ENCODE data around the gene GNGT2.

Gene GNGT2

DNA sequence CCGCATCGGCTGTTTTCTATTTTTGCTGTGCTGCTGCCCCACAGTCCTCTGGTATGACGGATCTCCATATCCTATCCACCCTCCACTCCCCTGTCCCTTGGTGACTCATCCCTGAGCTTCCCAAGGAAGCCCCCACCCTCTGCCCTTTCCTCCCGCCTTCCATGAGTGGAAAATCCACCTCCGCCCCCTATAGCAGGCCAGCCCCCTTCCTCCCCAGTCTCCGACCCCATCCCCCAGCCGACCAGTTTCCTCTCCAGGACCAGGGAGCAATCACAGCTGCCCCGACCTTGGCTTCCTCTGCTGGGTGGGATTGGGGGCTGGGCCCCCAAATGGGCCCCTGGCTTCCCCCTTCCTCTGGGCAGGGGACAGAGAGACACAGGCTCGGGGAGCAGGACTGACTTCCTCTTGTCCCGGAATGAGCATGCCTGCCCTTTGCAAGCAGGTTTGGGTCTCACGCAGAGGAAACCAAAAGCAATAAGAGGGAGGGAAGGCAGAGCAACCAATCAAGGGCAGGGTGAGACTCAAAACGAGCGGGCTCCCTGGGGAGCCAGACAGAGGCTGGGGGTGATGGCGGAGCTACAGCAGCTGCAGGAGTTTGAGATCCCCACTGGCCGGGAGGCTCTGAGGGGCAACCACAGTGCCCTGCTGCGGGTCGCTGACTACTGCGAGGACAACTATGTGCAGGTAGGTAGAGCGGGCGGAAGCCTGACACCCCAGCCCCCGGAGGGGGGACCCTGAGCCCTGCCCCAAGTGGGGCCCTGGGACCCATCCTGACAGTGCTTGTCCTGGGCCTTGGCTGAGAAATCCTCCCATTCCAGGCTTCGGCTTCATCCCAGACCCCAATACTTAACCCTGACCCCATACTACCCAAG, at the start of gene GNGT2, which contains the start of gene ABI3:
GNGT2 (minus strand) TSS at position 417 of the 872 bp plus-strand sequence. CDS start 3,152 bp downstream, outside the sequence.
ABI3 (plus strand) TSS at position 550 of the 872 bp plus-strand sequence; CDS start at position 568, 18 bp downstream.
- DNase-seq (ENCODE audit: low spot score), result peak; percentile 77

DNA sequence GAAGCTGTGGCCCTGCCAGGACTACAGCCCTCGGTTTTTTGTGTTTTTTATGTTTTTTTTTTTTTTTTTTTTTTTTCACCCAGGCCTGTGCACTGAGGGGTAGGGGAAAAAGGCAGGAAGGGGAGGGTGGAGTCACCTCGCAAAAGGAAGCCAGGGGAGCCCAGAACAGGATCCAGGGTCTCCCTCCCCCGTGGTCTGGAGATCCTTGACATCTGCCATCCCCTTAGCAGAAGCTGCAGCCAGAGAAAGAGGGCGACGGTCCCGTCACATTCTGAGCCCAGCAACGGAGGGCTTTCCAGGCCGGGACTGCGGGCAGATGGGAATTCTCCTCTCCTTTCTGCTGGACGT, 49.3 kb upstream of the GNGT2 start:
- DNase-seq (ENCODE audit: low spot score), result no peak

DNA sequence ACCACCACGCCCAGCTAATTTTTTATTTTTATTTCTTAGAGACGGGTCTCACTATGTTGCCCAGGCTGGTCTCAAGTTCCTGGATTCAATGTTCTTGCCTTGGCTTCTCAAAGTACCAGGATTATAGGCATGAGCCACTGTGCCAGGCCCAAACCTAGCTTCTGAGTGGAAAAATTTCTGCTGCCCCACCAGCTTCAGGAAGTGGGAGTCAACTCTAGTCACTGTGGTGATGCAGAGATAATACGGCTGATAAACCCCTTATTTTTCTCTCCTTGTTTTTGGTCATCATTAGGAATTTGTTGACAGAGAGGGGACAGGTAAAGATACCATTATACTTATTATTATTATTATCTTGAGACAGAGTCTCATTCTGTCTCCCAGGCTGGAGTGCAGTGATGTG, 48.0 kb upstream of the GNGT2 start:
- DNase-seq (ENCODE audit: low spot score), result no peak

DNA sequence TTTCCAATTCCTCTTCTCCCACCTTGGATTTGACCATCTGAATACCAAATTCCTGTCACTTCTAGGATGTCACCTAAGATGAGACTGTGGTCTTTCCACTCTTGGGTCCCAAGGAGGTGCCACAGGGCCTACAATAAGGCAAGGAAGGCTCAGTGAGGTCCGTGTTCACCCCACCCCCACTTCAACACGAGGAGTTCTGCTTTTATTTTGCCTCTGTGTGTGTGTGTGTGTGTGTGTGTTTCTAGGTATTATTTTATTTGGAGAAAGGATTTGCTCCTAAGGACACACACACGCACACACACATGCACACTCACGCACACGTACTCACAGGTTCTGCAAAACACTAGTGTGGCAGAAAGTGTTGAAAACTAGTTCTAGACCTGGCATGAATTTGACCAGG, 44.8 kb upstream of the GNGT2 start:
- no peak for DNase-seq (ENCODE audit: low spot score)

DNA sequence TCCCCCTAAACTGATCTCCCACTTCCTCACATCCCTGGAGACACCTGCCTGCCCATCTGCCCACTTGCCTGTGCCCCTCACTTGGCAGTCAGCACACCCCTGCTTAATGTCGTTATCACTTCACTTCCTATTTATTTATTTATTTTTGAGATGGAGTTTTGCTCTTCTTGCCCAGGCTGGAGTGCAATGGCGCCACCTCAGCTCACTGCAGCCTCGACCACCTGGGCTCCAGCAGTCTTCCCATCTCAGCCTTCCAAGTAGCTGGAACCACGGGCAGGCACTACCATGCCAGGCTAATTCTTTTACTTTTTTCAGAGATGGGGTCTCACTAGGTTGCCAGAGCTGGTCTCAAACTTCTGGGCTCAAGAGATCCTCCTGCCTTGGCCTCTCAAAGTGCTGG, 43.7 kb upstream of the GNGT2 start:
- no peak for DNase-seq (ENCODE audit: low spot score)

DNA sequence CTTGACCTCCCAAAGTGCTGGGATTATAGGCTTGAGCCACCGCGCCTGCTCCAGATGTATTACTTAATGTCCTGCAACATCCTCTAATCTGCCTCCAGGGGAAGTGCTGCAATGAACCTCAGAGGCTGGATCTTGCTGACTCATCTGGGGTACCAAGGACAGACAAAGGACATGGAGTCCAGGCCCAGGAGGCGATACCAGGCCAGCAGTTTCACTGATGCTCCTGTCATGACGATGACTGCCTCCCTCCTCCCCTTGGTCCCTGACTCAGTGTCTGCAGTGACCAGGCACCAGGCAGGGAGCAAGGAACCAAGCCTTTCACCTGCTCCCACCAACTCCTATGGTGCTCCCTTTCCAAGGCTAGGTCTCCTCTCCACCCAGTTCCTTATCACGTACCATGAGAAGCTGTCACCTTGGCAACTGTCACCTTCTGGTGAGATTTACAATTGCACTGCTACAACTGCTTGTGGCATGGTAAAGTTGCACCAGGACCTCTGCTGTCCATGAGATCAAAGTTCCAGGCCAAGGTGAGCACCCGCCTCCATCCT, 41.8 kb upstream of the GNGT2 start:
- DNase-seq (ENCODE audit: low spot score), result no peak

DNA sequence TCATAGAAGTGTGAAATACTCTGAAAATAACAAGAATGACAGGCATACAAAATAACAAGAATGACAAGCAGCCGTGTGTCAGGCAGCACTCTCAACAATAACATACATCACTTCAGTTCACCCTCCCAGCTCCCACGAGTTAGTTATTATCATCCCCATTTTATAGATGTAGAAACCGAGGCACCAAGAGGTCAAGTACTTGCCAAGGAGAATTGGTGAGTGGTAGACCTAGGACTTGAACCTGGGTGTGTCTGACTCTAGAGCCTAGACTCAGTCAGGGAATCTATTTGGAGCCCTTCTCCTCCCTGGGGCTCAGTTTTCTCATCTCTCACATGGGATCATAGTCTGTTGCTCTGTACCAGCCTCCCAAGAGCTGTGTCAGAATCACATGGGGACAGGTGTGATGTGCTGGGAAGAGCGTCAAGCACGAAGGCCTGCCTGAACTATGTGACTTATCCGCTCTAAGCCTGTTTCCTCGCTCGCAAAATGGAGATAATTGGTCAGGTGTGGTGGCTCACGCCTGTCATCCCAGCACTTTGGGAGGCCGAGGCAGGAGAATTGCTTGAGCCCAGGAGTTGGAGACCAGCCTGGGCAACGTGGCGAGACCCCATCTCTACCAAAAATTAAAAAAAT, 39.6 kb upstream of the GNGT2 start:
- no peak for DNase-seq (ENCODE audit: low spot score)

DNA sequence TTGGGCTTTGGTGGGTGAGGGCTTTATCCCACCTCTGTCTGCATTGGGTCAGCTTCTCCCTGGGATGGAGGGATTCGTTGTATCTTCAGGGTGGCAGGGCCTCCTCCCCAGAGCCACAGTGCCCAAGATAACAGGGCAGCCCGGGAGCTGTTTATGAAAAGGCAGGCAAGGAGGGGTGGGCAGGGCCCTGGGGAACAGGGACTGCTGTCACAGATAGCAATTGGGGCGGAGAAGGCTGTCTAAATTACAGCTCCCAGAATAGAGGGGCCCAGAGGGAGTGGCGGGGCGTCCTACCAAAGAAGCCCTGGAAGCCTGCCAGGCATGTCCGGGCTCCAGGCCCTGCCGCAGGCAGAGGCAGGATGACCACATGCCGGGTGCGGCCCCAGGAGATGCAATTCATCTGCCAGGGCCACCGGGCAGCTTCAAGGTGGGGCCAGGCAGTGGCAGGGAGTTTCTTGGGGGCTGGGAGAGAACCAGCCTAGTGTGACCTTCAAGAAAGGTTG, 39.0 kb upstream of the GNGT2 start:
- DNase-seq (ENCODE audit: low spot score), result no peak

DNA sequence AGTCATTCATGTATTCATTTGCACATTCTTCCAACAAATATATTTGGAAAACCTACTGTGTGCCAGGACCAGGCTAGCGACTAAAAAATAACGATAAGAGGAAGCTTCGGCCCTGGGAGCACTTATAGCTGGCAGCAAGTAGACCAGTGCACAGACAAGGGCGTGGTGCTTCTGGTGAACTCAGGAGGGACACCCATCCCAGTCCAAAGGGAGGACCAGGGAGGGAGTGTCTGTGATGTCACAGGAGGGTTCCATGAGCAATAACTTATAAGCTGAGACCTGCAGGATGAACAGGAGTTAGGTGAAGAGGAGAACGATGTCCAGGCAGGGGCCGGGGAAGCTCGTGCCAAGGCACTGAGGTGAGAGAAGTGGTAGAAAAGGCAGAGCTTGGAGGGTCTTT, 37.6 kb upstream of the GNGT2 start:
- no peak for DNase-seq (ENCODE audit: low spot score)

DNA sequence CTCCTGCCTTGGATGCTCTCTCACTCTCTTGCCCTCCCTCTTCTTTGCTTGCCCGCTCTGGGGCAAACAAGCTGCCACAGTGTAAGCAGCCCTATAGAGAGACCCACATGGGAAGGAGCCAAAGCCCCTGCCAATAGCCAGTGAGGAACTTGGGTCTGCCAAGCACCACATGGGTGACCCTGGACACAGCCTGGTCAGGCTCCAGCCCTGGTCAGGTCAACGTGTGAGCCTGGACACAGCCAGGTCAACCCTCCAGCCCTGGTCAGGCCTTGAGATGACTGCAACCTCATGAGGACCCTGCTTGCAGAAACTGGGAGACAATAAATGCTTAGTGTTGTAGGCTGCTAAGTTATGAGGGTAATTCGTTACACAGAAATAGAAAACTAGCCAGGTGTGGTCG, 34.5 kb upstream of the GNGT2 start:
- no peak for DNase-seq (ENCODE audit: low spot score)

DNA sequence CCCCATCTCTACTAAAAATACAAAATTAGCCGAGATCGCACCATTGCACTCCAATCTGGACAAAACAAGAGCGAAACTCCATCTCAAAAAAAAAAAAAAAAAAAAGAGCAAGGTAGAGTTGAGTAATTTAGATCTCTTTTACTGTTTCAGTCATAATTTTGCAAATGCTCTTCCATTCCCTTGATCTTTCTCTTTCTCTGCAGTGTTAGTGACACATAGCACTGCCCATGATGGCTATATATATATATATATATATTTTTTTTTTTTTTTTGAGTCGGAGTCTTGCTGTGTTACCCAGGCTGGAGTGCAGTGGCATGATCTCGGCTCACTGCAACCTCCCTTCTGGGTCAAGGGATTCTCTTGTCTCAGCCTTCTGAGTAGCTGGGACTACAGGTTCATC, 32.4 kb upstream of the GNGT2 start:
- DNase-seq (ENCODE audit: low spot score), result no peak

DNA sequence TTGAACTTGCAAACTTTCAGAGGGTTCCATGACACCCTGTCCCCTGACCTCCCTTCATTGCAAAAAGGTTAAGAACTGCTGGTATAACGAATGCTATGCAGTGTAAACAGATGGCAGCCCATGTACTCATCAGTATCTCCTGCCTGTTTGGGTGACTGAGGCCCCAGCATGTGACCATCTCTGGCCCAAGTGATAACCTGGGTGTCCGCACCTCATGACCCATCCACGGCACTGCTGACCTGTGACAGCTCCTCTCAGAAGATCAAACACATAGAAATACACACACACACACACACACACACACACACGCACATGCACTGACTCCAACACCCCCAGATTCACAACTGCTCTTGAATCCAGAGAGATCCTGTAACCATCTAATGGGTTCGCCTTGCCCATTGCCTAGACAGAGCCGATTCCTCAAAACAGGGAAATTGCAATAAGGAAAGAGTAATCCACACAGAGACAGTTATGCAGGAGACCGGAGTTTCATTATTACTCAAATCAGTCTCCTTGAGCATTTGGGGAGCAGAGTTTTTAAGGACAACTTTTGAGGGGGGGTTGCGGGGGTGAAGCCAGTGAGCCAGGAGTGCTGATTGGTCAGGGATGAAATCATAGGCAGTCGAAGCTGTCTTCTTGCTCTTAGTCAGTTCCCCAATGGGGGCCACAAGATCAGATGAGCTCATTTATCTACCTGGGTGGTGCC, 31.5 kb upstream of the GNGT2 start:
- no peak for DNase-seq (ENCODE audit: low spot score)

DNA sequence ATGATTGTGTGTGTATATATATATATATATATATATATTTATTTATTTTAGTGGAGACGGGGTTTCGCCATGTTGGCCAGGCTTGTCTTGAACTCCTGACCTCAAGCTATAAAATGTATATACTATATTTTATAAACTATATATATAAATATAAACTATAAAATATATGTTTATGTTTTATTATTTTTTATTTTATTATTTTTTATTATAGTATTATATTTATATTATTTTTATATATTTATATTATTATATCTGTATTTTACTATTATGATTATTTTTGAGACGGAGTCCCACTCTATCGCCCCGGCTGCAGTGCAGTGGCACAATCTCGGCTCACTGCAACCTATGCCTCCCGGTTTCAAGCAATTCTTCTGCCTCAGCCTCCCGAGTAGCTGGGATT, 30.7 kb upstream of the GNGT2 start:
- no peak for DNase-seq (ENCODE audit: low spot score)

DNA sequence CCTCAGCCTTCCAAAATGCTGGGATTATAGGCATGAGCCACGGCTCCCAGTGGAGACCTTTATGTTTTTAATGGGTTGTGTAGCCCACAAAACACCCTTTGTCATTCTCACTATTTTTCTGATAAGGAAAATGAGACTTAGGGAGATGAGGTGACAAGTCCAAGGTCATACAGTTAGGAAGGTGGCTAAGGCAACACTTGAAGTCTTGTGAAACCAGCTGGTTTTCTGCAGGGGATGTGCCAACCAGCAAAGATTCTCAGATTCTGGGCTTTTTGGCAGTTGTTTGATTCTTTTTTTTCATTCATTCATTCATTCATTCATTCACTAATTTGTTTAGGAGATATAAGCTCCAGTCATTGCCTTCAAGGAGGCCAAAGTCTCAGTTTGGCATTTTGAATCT, 30.2 kb upstream of the GNGT2 start:
- no peak for DNase-seq (ENCODE audit: low spot score)

DNA sequence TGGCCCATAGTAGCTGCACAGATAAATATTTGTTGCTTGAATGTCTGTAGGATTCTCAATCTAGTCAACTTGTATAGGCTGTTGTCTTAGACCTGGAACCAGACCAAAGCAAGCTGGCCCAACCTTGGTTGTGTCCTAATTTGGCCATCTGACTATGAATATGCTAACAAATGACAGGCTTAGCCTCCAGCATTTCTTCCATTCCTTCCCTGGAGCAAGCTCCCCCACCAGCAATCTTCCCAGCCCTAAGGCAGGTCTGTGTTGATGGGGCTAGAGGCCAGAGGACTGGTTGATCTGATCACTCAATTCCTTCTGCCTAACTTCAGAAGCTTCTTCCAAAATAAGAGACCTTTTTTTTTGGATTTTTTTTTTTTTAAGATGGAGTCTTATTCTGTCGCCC, 29.6 kb upstream of the GNGT2 start:
- DNase-seq (ENCODE audit: low spot score), result no peak

DNA sequence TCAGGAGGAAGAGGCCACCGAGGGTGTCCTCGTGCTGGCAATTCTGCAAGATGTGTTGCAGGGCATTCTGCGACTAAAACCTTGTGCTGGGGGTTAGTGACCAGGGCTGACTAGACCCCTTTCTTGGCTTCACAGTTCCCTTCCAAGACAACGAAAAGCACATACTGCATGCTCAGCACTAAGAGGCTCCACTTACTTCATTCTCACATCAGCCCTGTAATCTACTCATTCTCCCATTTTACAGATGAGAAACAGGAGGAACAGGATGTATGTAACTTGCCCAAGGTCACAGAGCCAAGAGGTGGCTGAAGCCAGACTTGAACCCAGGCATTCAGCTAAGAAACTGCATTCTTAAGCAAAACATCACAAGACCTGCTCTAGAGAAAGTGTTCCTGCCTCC, 25.5 kb upstream of the GNGT2 start:
- DNase-seq (ENCODE audit: low spot score), result no peak

DNA sequence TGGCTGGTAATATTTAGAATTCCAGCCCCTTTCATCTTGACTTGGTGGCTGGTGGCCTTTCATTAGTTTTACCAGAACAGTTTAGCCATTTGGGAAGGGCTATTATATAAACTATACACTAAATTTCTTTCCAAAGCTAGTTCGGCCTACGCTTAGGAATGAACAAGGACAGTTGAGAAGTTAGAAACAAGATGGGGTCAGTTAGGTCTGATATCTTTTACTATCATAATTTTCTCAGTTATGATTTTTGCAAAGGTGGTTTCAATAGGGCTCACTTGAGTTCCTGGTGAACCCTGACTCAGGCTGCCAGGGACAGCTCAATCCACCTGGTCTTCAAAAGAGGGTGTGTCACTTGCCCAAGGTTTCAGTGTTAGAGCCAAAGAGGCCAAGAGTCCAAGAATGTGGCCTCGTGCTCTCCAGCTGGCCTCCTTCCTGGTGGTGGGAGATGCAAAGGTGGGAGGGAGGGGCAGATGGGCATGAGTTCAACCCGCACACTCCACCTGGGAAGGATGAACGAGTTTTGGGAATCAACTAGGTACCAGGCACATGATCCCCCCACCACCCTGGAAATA, 24.2 kb upstream of the GNGT2 start:
- no peak for DNase-seq (ENCODE audit: low spot score)

DNA sequence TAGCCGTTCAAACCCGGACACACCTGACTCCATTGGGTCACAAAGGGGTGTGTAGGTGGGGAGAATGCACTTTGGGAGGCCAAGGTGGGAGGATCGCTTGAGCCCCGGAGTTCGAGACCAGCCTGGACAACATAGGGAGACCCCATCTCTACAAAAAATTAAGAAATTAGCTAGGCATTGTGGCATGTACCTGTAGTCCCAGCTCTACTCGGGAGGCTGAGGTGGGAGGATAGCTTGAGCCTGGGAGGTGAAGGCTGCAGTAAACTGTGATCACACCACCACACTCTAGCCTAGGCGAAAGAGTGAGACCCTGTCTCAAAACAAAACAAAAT, 21.2 kb upstream of the GNGT2 start:
- DNase-seq (ENCODE audit: low spot score), result no peak

DNA sequence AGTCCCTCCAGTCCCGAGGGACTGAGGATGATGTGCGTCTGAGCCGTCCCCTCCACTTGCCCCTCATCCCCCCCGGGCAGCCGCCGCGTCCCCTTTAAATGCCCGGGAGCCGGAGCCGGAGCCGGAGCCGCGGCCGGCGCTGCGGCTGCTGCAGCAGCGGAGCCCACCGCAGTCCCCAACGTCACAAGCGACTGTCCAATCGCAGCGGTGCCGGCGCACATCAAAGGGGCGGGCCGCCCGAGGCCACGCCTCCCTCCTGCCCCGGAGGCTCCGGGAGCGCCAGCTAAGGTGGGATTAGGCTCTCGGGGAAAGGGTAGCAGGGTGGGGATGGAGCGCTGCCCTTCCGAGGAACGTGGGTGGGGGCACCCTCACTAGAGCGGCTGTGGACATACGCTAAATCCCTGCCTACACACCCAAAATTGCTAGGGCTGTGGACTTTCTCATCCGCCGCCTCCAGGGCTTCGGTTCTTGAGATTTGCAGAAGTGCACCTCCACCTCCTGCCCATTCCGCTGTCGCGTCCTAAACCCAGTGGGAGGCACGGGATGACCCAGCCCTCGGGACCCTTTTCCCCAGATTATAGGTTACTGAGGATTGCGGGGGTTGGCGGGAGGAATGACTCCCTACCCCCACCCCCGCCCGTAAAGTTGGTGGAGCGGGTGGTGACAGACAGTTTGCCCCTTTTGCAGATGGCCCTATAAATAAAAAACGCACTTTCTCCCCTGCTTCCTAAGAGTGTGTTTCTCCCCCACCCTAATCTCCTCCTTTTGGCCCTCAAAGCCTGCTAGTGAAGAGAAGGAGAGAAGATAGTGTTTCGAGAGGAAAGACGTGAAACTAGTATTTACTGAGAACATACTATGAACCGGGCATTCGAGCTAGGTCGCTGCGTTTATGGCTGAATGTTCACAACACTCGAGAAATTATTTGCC, 20.5 kb upstream of the GNGT2 start, which contains the start of gene PHOSPHO1:
PHOSPHO1 (minus strand) TSS at position 152 of the 927 bp plus-strand sequence. CDS start 4,096 bp downstream, outside the sequence.
- DNase-seq (ENCODE audit: low spot score), result peak; percentile 74

DNA sequence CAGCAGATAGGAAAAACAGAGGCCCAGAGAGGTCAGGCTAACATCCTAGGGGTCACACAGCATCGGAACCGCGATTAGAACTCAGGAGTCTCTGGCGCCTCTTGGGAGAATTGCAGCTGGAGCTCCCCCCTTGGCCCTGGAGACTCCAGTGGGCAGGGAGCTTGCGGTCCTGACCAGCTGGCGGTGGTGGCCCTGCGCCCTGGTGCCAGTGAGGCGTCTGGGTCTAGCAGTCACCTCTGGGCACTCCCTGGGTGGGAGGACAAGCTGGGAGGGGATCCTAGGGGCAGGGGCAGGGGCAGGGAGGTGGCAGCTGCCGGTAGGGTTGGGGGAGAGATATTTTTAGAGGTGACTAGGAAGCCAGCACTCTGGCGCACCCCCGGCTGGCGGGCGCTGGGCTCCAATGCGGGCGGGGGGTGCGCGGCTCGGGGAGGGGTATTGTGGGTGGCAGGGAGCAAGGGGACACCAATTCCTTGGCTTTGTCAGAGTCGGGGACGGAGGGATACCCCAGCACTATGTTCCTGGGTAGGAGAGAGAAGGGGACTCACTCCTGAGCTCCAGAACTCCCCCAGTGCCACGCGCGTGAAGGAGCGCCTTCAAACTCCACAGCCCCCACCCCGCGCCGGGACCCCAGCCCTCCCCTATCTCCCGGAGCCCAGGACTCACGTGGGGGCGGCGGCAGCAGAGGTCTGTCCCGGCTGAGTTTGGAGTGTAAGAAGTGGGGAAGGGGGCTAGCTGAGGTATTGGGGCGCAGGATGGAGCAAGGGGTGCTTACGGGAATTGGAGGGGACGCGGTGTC, 19.6 kb upstream of the GNGT2 start:
- no peak for DNase-seq (ENCODE audit: low spot score)
